NCI-H1092 (cell line): ENCODE data around the gene RAB42.
A peak's percentile ranks its signal among the peaks of the same experiment; 100 is the strongest.
"Not testable (repeated sequence)": the region's sequence is repeated elsewhere in the genome, so short reads cannot be mapped to it uniquely, and the experiment has no call there.

Experiments
- DNase-seq: peaks from one replicate; lab custom pipeline; 2025; lab: John Stamatoyannopoulos, UW

RAB42 gene, protein sequence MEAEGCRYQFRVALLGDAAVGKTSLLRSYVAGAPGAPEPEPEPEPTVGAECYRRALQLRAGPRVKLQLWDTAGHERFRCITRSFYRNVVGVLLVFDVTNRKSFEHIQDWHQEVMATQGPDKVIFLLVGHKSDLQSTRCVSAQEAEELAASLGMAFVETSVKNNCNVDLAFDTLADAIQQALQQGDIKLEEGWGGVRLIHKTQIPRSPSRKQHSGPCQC

GRCh38 chr1:28591708-28592320 is at the start of gene RAB42:
Gene RAB42, plus strand, starts transcription at chr1:28592265. Its CDS starts 247 bp downstream, at chr1:28592512.
- no peak for DNase-seq

GRCh38 chr1:28545246-28545628 is 46.8 kb upstream of the RAB42 start:
- DNase-seq: no peak

- DNase-seq: no peak
Observed at GRCh38 chr1:28548318-28548717, 43.7 kb upstream of the RAB42 start.

GRCh38 chr1:28551381-28551780 is 40.7 kb upstream of the RAB42 start:
- no peak for DNase-seq

- peak; percentile 97 for DNase-seq
Observed at GRCh38 chr1:28552758-28553663, 39.1 kb upstream of the RAB42 start, which contains the start of gene TRNAU1AP. Gene TRNAU1AP, plus strand, starts transcription at chr1:28553085. Its CDS starts 26 bp downstream, at chr1:28553111.

- DNase-seq: no peak
Observed at GRCh38 chr1:28560886-28561285, 31.2 kb upstream of the RAB42 start.

- DNase-seq: no peak
Observed at GRCh38 chr1:28564310-28564709, 27.8 kb upstream of the RAB42 start.

- no peak for DNase-seq
Observed at GRCh38 chr1:28565040-28565439, 27.0 kb upstream of the RAB42 start.

DNA sequence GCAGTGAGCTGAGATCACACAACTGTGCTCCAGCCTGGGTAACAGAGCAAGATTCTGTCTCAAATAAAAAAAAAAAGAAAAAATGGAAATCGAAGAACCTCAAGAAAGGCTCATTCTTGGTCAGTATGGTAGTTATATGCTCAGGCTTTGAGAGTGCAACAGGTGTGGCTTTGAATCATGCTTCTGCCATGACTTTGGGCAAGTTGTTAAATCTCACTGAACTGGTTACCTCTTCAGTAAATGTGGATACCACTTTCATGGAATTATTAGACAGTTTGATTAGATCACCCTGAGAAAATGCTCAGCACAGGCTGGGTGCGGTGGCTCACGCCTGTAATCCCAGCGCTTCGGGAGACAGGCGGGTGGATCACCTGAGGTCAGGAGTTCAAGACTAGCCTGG is 26.3 kb upstream of the RAB42 start:
- DNase-seq: no peak

DNA sequence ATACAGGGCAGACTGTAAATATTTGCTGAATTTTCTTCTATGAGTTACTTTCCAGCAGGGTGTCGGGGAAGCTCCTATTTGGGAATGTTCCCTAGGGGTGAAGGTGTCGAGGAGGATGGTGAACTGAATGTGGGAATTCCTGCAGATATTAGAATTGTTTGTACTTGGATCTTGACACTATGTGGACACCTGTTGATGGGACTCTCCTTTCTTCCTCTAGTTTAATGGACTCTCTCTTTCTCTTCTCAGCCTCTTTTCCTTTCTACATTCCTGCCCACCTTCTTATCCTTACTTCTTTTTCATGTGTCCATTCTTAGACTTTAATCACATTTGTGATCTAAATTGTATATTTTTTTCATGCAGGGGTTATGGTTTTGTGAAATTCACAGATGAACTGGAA is 25.1 kb upstream of the RAB42 start:
- DNase-seq: no peak

- DNase-seq: no peak
Observed at GRCh38 chr1:28571911-28572310, 20.2 kb upstream of the RAB42 start.

DNA sequence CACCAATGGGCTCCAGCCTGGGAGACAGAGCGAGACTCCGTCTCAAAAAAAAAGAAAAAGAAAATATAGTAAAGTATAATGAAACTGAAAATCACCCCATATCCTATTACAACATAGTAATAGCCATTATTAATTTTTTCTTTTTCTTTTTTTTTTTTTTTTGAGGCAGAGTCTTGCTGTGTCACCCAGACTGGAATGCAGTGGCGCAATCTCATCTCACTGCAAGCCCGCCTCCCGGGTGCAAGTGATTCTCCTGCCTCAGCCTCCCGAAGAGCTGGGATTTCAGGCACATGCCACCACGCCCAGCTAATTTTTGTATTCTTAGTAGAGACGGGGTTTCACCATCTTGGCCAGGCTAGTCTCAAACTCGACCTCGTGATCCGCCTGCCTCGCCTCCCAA is 19.2 kb upstream of the RAB42 start:
- DNase-seq: not testable (repeated sequence)

GRCh38 chr1:28573564-28573963 is 18.5 kb upstream of the RAB42 start:
- no peak for DNase-seq

DNA sequence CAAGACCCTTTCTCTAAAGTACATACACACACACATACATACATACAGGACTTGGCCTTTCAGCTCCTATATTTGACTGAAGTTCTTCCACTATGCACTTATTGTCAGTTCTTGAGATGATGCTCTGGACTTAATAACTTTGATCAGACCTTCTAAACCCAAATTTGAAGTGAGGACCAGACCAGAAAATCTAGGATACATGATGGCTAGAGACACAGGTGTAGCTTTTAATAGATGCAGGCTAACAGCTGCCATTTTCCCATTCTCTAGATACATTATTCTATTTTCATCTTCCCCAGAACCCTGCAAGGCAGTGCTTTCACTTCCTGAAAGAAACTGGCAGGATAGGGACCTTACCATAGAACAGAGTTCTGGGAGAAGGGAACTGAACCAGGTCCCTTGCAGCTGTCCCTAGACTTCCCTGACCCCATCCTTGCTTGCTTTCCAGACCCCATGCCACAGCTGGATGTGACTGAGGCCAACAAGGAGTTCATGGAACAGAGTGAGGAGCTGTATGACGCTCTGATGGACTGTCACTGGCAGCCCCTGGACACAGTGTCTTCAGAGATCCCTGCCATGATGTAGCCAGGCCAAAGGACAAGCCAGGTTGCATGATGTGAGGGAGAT is 14.9 kb upstream of the RAB42 start:
- no peak for DNase-seq

- no peak for DNase-seq
Observed at GRCh38 chr1:28577738-28578536, 14.1 kb upstream of the RAB42 start.

DNA sequence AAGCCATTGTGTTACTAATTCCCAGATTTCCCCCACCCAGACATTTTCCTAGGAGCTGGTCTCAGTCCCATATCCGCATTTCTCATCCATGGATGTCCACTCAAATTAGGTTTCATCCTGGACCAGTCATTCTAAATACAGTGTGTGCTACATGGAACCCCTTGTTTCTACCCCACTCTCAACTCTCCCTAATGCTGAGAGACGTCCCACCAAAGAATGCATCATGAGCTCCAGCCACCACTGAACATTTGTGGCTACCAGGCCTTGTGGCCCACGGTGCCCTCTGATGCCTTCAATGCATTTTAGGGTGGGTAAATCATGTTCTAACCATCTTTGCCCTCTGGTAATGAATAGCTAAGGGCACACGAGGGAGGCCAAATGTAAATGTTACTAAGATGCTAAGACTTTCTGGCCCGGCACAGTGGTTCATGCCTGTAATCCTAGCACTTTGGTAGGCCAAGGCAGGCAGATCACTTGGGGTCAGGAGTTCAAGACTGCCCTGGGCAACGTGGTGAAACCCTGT is 13.3 kb upstream of the RAB42 start:
- no peak for DNase-seq

DNA sequence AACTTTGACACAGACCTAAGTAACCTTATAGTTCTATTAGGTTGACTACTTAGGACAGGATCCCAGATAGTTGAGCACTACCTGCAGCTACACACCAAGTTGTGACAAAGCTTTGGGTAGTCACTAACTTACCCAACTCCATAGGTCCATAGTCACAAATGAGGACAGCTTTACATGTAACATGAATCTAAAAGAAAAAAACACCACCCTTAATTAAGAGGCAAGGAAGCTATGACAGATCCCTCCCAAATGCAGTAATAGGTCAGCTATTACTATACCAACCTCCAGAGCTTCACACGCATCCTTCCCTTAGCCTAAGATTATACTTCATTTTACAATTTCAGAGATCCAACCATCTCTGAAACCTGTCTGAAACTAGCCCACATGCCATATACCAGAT is 12.7 kb upstream of the RAB42 start:
- DNase-seq: no peak

DNA sequence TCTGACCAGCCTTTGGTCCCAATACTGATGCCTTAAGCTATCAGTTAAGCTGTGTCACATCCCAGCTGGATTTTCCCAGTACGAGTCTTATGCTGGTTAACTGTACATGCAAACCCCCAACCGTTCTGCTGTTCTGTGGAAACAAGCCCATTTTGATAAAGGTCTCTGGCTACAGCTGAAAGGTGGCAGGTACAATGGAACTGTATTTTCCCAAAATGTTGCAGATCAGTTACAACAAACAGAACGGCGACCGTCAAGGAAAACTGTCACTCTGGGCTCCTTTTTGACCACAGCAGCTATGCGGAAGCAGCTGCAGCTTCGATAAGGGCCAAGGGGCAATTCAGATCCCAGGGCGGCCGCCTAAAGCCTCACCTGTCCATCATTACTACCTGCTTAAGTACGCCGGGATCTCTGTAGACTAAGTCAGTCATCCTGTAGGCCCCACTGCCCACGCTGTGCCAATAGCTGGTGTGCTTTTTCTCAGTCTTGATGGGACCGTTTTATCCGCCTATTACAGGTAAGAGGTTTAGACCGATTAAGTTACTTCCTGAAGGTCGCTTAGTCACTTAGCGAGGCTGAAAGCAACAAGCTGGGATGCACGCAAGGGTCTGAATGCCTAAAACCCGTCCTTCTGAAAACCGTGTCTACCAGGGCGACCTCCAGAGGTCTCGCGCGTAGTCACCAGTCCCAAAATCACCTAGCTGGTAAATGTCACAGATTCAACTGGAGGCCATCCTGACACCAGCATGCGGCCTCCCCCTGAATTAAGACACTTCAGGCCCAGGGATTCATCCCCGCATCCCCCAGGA is 11.1 kb upstream of the RAB42 start:
- DNase-seq: peak; percentile 41

DNA sequence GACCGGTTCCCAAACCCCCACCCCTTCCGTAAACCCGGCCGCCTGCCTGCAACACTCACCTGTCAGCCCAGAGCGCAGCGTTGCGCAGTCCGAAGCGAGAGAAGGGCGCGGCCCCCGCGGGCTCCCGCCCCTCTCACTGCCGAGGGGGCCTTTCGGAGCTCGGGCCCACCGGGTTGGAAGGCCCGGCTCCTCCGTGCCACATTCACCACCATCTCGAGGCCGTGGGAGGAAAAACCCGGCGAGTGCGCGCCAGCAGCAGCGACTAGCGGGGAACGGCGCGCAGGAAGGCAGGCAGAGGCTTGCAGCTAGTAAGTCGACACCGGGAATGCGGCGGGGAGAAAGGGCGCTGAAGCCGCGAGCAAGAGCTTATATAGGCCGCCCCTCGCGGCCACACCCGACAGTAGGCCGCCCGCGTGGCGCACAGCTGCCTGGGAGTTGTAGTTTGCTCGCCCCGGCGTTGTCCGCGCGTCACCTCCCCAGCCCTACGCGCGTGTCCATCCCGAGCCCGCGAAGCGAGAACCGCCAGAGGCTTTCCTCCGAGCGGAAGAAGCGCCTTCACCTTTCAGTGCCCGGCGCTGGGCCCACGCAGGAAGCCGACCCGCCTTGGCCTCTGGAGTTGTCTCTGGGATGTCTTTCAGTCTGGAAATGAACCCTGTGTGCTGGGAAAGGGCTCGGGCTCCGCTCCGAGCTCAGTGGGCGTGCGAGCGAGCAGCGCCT is 10.4 kb upstream of the RAB42 start:
- peak; percentile 96 for DNase-seq

GRCh38 chr1:28582248-28582615 is 9.8 kb upstream of the RAB42 start:
- DNase-seq: no peak
